Uterus (tissue), 4 donors: Measurements from ENCODE around the gene RPGRIP1L. TPM values are rescaled to one million over a fixed set of nuclear protein-coding genes. Genes with fewer than 3 reads are reported as not detected.

Experiments
- DNase-seq, 2 donors: peaks; one replicate each; pipeline ENCODE4 v3.0.0-alpha.2; 2019 to 2020
- H3K27ac ChIP-seq, 2 donors: fragments of 200-600 bp; sonication (generic); 1 replicate in 1 of 2; 2 replicates in 1 of 2; pipeline ENCODE4 v1.5.1; 2016 to 2018
- H3K27me3 ChIP-seq, 2 donors: fragments of 200-600 bp; sonication (generic); one replicate each; pipeline ENCODE4 v1.5.1; 2018 to 2019; ENCODE audit warnings: control low read depth in 1 of 2
- H3K36me3 ChIP-seq, 2 donors: fragments of 200-600 bp; sonication (generic); one replicate each; pipeline ENCODE4 v1.5.1; 2019; ENCODE audit warnings: control low read depth in 1 of 2
- H3K4me1 ChIP-seq, 2 donors: fragments of 200-600 bp; sonication (generic); one replicate each; pipeline ENCODE4 v1.5.1; 2018 to 2019; ENCODE audit warnings: control low read depth in 1 of 2
- H3K4me3 ChIP-seq, 2 donors: fragments of 200-600 bp; sonication (generic); 1 replicate in 1 of 2; 2 replicates in 1 of 2; pipeline ENCODE4 v1.5.1; 2018 to 2019; ENCODE audit warnings: mild to moderate bottlenecking in 1 of 2
- H3K9me3 ChIP-seq, 2 donors: fragments of 200-600 bp; sonication (generic); one replicate each; pipeline ENCODE4 v1.5.1; 2019; ENCODE audit warnings: control low read depth in 1 of 2
- POLR2A ChIP-seq, 2 donors: fragments of 450-650 bp; IDR thresholded peaks; one replicate each; pipeline ENCODE4 v1.6.1; 2016; ENCODE audit warnings: antibody characterized with exemption in 2 of 2, mild to moderate bottlenecking in 1 of 2, moderate library complexity in 1 of 2
- intact Hi-C: fragments of 100-400 bp; cut with DNase I; formaldehyde crosslinking; loops from one replicate; pipeline ENCODE4 v1.15.1; 2023; ENCODE audit warnings: low total_unique reads
- total RNA-seq, 4 donors: library from RNA; depleted of rRNA in 3 of 4; stranded (reverse); fragments of >200 nt in 3 of 4; gene quantifications; one replicate each; pipeline versions ENCODE4 v1.1.0 to v1.2.4, GENCODE V29; 2014 to 2023
- TF ChIP-seq, protein P1 (sequence below), 4 experiments: fragments of 200-600 bp in 2 of 4; fragments of 450-650 bp in 2 of 4; sonication (generic) in 2 of 4; IDR thresholded peaks; one replicate each; pipeline ENCODE4 v1.5.1; 2016 to 2019; ENCODE audit warnings: antibody characterized with exemption in 4 of 4, mild to moderate bottlenecking in 2 of 4, moderate library complexity in 1 of 4
- donor health status: DM: yes; HTN: yes; CAD: no.

The RPGRIP1L gene
- total RNA-seq, 4 donors from 2014 or later: 1.2 to 35.3 (median 6.2) TPM

DNA sequence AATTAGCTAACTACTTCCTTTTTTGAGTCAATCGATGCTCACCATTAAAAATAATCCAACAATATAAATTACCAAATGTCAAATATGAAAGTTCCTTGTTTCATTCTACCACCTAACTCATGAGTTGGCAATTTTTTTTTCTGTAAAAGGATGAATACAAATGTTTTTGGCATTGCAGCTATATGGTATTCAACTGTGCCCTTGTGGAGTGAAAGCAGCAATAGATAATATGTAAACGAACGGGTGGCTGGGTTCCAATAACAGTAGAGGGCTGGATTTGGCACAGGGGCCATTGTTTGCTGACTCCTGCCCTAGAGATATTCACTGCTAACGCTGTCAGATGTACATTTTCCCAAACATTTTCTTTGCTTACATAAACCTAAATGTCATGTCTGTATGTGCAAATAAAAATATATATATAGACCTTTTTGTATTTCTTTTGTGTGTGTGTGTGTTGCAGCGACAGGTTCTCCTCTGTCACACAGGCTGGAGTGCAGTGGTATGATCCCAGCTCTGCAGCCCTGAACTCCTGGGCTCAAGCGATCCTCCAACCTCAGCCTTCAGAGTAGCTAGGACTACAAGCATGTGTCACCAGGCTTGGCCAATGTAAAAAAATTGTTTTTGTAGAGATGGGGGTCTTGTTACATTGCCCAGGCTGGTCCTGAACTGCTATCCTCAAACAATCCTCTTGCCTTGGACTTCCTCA, 73.9 kb downstream of the RPGRIP1L start:
- H3K4me3 ChIP-seq: no peak overlapping the region
- no peaks in the 10 kb centered on the region for H3K4me1 ChIP-seq
- no peaks in the 10 kb centered on the region for H3K36me3 ChIP-seq
- H3K9me3 ChIP-seq: no peaks in the 10 kb centered on the region
- no peak for TF ChIP-seq POLR2A (IDR thresholded peaks at IDR 0.05)
- TF ChIP-seq, protein P1, sequence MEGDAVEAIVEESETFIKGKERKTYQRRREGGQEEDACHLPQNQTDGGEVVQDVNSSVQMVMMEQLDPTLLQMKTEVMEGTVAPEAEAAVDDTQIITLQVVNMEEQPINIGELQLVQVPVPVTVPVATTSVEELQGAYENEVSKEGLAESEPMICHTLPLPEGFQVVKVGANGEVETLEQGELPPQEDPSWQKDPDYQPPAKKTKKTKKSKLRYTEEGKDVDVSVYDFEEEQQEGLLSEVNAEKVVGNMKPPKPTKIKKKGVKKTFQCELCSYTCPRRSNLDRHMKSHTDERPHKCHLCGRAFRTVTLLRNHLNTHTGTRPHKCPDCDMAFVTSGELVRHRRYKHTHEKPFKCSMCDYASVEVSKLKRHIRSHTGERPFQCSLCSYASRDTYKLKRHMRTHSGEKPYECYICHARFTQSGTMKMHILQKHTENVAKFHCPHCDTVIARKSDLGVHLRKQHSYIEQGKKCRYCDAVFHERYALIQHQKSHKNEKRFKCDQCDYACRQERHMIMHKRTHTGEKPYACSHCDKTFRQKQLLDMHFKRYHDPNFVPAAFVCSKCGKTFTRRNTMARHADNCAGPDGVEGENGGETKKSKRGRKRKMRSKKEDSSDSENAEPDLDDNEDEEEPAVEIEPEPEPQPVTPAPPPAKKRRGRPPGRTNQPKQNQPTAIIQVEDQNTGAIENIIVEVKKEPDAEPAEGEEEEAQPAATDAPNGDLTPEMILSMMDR (IDR thresholded peaks at IDR 0.05): no peak
- H3K27ac ChIP-seq: no peak overlapping the region
- intact Hi-C loops: no loop called here
- no peaks in the 10 kb centered on the region for H3K27me3 ChIP-seq
- no peak for DNase-seq

GRCh38 chr16:53629151-53629550, 74.5 kb downstream of the RPGRIP1L start:
- Histone ChIP-seq H3K4me3 (no peak overlapping the region), H3K9me3 (no peaks in the 10 kb centered on the region), H3K27ac (no peak overlapping the region), H3K4me1 (no peaks in the 10 kb centered on the region), H3K27me3 (no peaks in the 10 kb centered on the region), H3K36me3 (no peaks in the 10 kb centered on the region)
- TF ChIP-seq POLR2A (IDR thresholded peaks at IDR 0.05): no peak
- TF ChIP-seq, protein P1 (IDR thresholded peaks at IDR 0.05): no peak
- no peak for DNase-seq
- intact Hi-C loops: no loop called here

GRCh38 chr16:53626811-53627210, 76.8 kb downstream of the RPGRIP1L start:
- Histone ChIP-seq H3K36me3 (no peaks in the 10 kb centered on the region), H3K4me3 (no peak overlapping the region), H3K27me3 (no peaks in the 10 kb centered on the region), H3K4me1 (no peaks in the 10 kb centered on the region), H3K27ac (no peak overlapping the region), H3K9me3 (no peaks in the 10 kb centered on the region)
- no peak for TF ChIP-seq POLR2A (IDR thresholded peaks at IDR 0.05)
- DNase-seq: no peak
- intact Hi-C loops: no loop called here

DNA sequence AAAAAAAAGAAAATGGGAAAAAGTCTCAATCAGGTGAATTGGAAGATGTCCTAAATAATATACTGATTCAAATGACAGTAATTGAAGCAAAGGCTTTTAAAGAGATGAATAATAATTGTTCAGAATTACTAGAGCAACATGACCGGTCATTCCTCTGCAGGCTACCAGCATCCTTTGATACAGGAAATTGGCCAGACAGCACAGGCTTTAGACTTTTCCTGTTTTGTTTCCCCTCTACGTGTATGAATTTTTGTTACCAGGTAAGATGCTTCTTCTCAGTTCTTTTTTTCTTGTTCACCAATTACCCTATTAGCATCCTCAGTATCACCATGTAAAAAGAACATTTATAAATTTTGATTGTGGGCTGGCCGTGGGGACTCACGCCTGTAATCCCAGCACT, 77.5 kb downstream of the RPGRIP1L start:
- no peaks in the 10 kb centered on the region for H3K36me3 ChIP-seq
- no peak for DNase-seq
- TF ChIP-seq, protein P1 (IDR thresholded peaks at IDR 0.05): no peak
- TF ChIP-seq POLR2A (IDR thresholded peaks at IDR 0.05): no peak
- no peak overlapping the region for H3K4me3 ChIP-seq
- intact Hi-C loops: no loop called here
- no peak overlapping the region for H3K27ac ChIP-seq
- H3K27me3 ChIP-seq: no peaks in the 10 kb centered on the region
- no peaks in the 10 kb centered on the region for H3K4me1 ChIP-seq
- H3K9me3 ChIP-seq: no peaks in the 10 kb centered on the region

GRCh38 chr16:53625221-53625620, 78.4 kb downstream of the RPGRIP1L start:
- H3K4me1 ChIP-seq: no peaks in the 10 kb centered on the region
- no peaks in the 10 kb centered on the region for H3K27me3 ChIP-seq
- TF ChIP-seq POLR2A (IDR thresholded peaks at IDR 0.05): no peak
- TF ChIP-seq, protein P1 (IDR thresholded peaks at IDR 0.05): no peak
- H3K36me3 ChIP-seq: no peaks in the 10 kb centered on the region
- H3K27ac ChIP-seq: no peak overlapping the region
- intact Hi-C loops: no loop called here
- no peak overlapping the region for H3K4me3 ChIP-seq
- DNase-seq: no peak
- no peaks in the 10 kb centered on the region for H3K9me3 ChIP-seq
